EH (cell line): Measurements from ENCODE around the gene TFB2M.
A peak's percentile ranks its signal among the peaks of the same experiment; 100 is the strongest.
"Not testable (repeated sequence)": the region's sequence is repeated elsewhere in the genome, so short reads cannot be mapped to it uniquely, and the experiment has no call there.

Experiments
- DNase-seq: peaks from one replicate; pipeline ENCODE4 v3.0.0-alpha.2; 2015; ENCODE audit warnings: low read depth

Gene TFB2M

GRCh38 chr1:246566128-246566812 lies at the start of gene TFB2M, which contains the start of gene CNST:
Gene TFB2M, minus strand, starts transcription at chr1:246566261. Its CDS starts 123 bp downstream, at chr1:246566138.
Gene CNST, plus strand, starts transcription at chr1:246566456. Its CDS starts 25,107 bp downstream, at chr1:246591563.
- peak; percentile 99 for DNase-seq

- no peak for DNase-seq
Observed at GRCh38 chr1:246613096-246613758, 47.2 kb upstream of the TFB2M start.

GRCh38 chr1:246609632-246610031 lies 43.6 kb upstream of the TFB2M start:
- DNase-seq = peak; percentile 86

GRCh38 chr1:246608616-246609376 lies 42.7 kb upstream of the TFB2M start:
- peak; percentile 96 for DNase-seq

- DNase-seq = no peak
Observed at GRCh38 chr1:246607462-246607861, 41.4 kb upstream of the TFB2M start.

GRCh38 chr1:246605231-246605630 lies 39.2 kb upstream of the TFB2M start:
- DNase-seq = not testable (repeated sequence)

GRCh38 chr1:246602194-246602593 lies 36.1 kb upstream of the TFB2M start:
- DNase-seq = no peak

GRCh38 chr1:246600579-246600978 lies 34.5 kb upstream of the TFB2M start:
- no peak for DNase-seq

GRCh38 chr1:246599315-246599714 lies 33.3 kb upstream of the TFB2M start:
- DNase-seq = no peak

- DNase-seq = no peak
Observed at GRCh38 chr1:246597971-246598370, 31.9 kb upstream of the TFB2M start.

- DNase-seq = peak; percentile 95
Observed at GRCh38 chr1:246597340-246597739, 31.3 kb upstream of the TFB2M start.

- DNase-seq = no peak
Observed at GRCh38 chr1:246595146-246595545, 29.1 kb upstream of the TFB2M start.

- DNase-seq = peak; percentile 98
Observed at GRCh38 chr1:246592695-246593094, 26.6 kb upstream of the TFB2M start.

GRCh38 chr1:246591958-246592357 lies 25.9 kb upstream of the TFB2M start:
- no peak for DNase-seq

GRCh38 chr1:246591504-246591903 lies 25.4 kb upstream of the TFB2M start:
- DNase-seq = no peak

- DNase-seq = no peak
Observed at GRCh38 chr1:246591047-246591446, 25.0 kb upstream of the TFB2M start.

- not testable (repeated sequence) for DNase-seq
Observed at GRCh38 chr1:246589919-246590318, 23.9 kb upstream of the TFB2M start.

- DNase-seq = peak; percentile 71
Observed at GRCh38 chr1:246588159-246588721, 22.2 kb upstream of the TFB2M start.

GRCh38 chr1:246587606-246588005 lies 21.5 kb upstream of the TFB2M start:
- peak; percentile 64 for DNase-seq

GRCh38 chr1:246587032-246587431 lies 21.0 kb upstream of the TFB2M start:
- DNase-seq = no peak

- DNase-seq = peak; percentile 50
Observed at GRCh38 chr1:246583448-246584185, 17.6 kb upstream of the TFB2M start.

GRCh38 chr1:246583056-246583440 lies 17.0 kb upstream of the TFB2M start:
- DNase-seq = no peak
